Measurements from ENCODE around the gene ACVR2B. TPM values are rescaled to one million over a fixed set of nuclear protein-coding genes. Genes with fewer than 3 reads are reported as not detected.
A peak's percentile ranks its signal among the peaks of the same experiment; 100 is the strongest.

ACVR2B gene
- total and polyA plus RNA-seq, 2 of the 13 experiments (the other 11 are each of a cell fraction or from before 2014, with no cell fraction given) = 10.0 to 12.7 TPM

DNA sequence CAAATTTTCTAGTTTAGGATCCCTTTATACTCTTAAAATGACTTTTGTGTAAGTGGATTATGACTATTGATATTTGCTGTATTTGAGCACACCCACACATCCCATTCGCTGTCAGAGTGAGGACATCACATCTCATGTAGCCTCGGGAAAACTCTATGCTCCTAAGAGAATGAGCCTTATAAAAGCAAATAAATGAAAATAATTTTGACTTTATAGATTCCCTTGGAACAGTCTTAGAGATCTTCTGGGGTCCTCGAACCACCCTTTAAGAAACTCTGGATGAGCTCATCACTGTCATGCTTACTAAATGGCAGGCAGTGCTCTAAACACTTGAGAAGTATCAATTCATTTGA, 26.4 kb downstream of the ACVR2B start:
- in situ Hi-C loops (cut with HindIII; ENCODE audit: extremely low pct_ligation_motif_present, low pct_unique_long_range_greater_than_20kb) (loop anchor here (5.0 kb wide), 1 partner anchor 133 kb away; the partner anchor contains the start of gene XYLB), intact Hi-C loops (cut with micrococcal nuclease; ENCODE audit: unreplicated experiment) (loop anchor here (2.0 kb wide), 1 partner anchor 133 kb away; the partner anchor contains the start of gene XYLB)
- H3K9me3 ChIP-seq (ENCODE audit: low read length) = no peaks in the 10 kb centered on the region
- peaks cover 34 to 62% of the 10 kb centered on the region in 2 experiments for H3K36me3 ChIP-seq (replicated peaks in 1 of 2; ENCODE audit: control insufficient read depth in 1 of 2, insufficient read depth in 2 of 2, low read length in 2 of 2)
- DNase-seq (ENCODE audit: low spot score) (no peak), ATAC-seq (no peak), FAIRE-seq (no peak)
- no peaks in the 10 kb centered on the region for H3K27me3 ChIP-seq (ENCODE audit: control insufficient read depth in 1 of 2, insufficient read depth in 2 of 2, low read length in 2 of 2)
- WGBS (ENCODE audit: low lambda C conversion rate) = 67% methylated on average over 3 of the region's 3 CpGs
- H3K4me3 ChIP-seq (replicated peaks in 1 of 3; ENCODE audit: insufficient read depth in 1 of 3, low read depth in 2 of 3, low read length in 3 of 3) = no peak overlapping the region
- no peak overlapping the region for H3K4me2 ChIP-seq (ENCODE audit: low read depth, low read length)
- peaks cover 29% of the 10 kb centered on the region for H4K20me1 ChIP-seq (ENCODE audit: insufficient read depth, low read length)
- BruUV-seq (replicated peaks) = no TSS peak
- no peaks in the 10 kb centered on the region for H3K79me2 ChIP-seq (ENCODE audit: insufficient read depth, low read length)
- H3K27ac ChIP-seq (ENCODE audit: extremely low read length, insufficient read depth, low read length) = no peak overlapping the region
- H2AFZ ChIP-seq (ENCODE audit: low read length) = no peak overlapping the region
- POLR2A ChIA-PET = interaction anchor here (1.5 kb wide), 1 partner anchor 134 kb away, joined by 4 read pairs; the partner anchor contains the start of gene XYLB
- no peak for TF ChIP-seq CENPX (CRISPR knock-in tag; IDR thresholded peaks at IDR 0.05)
- no peak for TF ChIP-seq KLF12 (CRISPR knock-in tag; IDR thresholded peaks at IDR 0.05; ENCODE audit: borderline replicate concordance)
- TF ChIP-seq FOXO4 (CRISPR knock-in tag; conservative IDR thresholded peaks at IDR 0.05) = 0 out of 2 replicates have a peak, but pooled peaks have one; percentile 0
- TF ChIP-seq PBX3 (CRISPR knock-in tag; IDR thresholded peaks at IDR 0.05; ENCODE audit: borderline replicate concordance) = no peak
- TF ChIP-seq ZNF224 (CRISPR knock-in tag; IDR thresholded peaks at IDR 0.05) = no peak
- CTCF ChIA-PET (ENCODE audit: low intra/inter-chr PET ratio, low total read pairs) = interaction anchor here (1.2 to 1.8 kb wide), 4 partner anchors 25 to 136 kb away, joined by 3 to 8 read pairs (median 4); partner anchors contain the start of gene XYLB
- peaks cover 5% of the 10 kb centered on the region; the same call in 1 of the 2 replicates for H3K4me1 ChIP-seq (ENCODE audit: insufficient read depth, low read length)
- H3K9ac ChIP-seq (ENCODE audit: insufficient read depth, low read depth, low read length) = no peak overlapping the region

Data from HepG2 (cell line).